Lower leg skin (tissue), 4 donors: ENCODE results near the gene TRMT112. TPM values are rescaled to one million over a fixed set of nuclear protein-coding genes. Genes with fewer than 3 reads are reported as not detected.

ENCODE experiments used
- DNase-seq, 2 donors: peaks; one replicate each; pipeline ENCODE4 v3.0.0-alpha.2; 2019; ENCODE audit warnings: low spot score in 2 of 2
- H3K4me3 ChIP-seq: fragments of 200-600 bp; sonication (generic); 2 replicates; pipeline ENCODE4 v1.5.1; 2017; ENCODE audit warnings: mild to moderate bottlenecking, low read depth; ENCODE audit not compliant: poor library complexity, severe bottlenecking
- POLR2A ChIP-seq, 2 donors: fragments of 450-650 bp; IDR thresholded peaks; one replicate each; pipeline ENCODE4 v1.6.1; 2016 to 2017; ENCODE audit warnings: antibody characterized with exemption in 2 of 2, mild to moderate bottlenecking in 1 of 2, moderate library complexity in 1 of 2
- WGBS, 2 donors: methylation state at CpG; one replicate each; pipeline ENCODE4 v1.1.5; 2018; 5-methylcytosine and 5-hydroxymethylcytosine counted together
- intact Hi-C: fragments of 100-400 bp; cut with DNase I; formaldehyde crosslinking; loops from one replicate; pipeline ENCODE4 v1.15.0; 2023; ENCODE audit warnings: low total_unique reads
- microRNA-seq, 2 donors: library from miRNA; unstranded; fragments of <30 nt; microRNA quantifications; one replicate each; pipeline ENCODE4, GENCODE V29; 2016; ENCODE audit warnings: borderline replicate concordance in 2 of 2, borderline number of aligned reads in 1 of 2
- total RNA-seq, 4 donors: library from RNA; depleted of rRNA; stranded (reverse); fragments of >200 nt; gene quantifications; one replicate each; pipeline ENCODE4 v1.1.0, GENCODE V29; 2016
- TF ChIP-seq, protein P1 (sequence below), 3 donors: fragments of 450-650 bp; IDR thresholded peaks; one replicate each; pipeline ENCODE4 v1.5.1; 2016; ENCODE audit warnings: antibody characterized with exemption in 3 of 3, mild to moderate bottlenecking in 3 of 3, moderate library complexity in 2 of 3

The TRMT112 gene
- total RNA-seq, 4 donors from 2014 or later: 199 to 356 (median 255) TPM

- intact Hi-C loops: no loop called here
- WGBS, 2 donors: 1% methylated on average over 19 to 24 of the region's 34 CpGs
- peak in 1 of 2 donors; percentile 94 for DNase-seq
- TF ChIP-seq, protein P1, sequence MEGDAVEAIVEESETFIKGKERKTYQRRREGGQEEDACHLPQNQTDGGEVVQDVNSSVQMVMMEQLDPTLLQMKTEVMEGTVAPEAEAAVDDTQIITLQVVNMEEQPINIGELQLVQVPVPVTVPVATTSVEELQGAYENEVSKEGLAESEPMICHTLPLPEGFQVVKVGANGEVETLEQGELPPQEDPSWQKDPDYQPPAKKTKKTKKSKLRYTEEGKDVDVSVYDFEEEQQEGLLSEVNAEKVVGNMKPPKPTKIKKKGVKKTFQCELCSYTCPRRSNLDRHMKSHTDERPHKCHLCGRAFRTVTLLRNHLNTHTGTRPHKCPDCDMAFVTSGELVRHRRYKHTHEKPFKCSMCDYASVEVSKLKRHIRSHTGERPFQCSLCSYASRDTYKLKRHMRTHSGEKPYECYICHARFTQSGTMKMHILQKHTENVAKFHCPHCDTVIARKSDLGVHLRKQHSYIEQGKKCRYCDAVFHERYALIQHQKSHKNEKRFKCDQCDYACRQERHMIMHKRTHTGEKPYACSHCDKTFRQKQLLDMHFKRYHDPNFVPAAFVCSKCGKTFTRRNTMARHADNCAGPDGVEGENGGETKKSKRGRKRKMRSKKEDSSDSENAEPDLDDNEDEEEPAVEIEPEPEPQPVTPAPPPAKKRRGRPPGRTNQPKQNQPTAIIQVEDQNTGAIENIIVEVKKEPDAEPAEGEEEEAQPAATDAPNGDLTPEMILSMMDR (IDR thresholded peaks at IDR 0.05): no peak
- TF ChIP-seq POLR2A (IDR thresholded peaks at IDR 0.05): no peak
- peak overlapping the region; percentile 70 for H3K4me3 ChIP-seq
These were observed 48.3 kb downstream of the TRMT112 start for GRCh38 chr11:64268893-64269539.

- H3K4me3 ChIP-seq: no peak overlapping the region
- TF ChIP-seq, protein P1 (IDR thresholded peaks at IDR 0.05): no peak
- TF ChIP-seq POLR2A (IDR thresholded peaks at IDR 0.05): no peak
- intact Hi-C loops: no loop called here
- peak; percentile 56 to 90 for DNase-seq
- 22 to 29% methylated on average over 14 to 23 of the region's 23 CpGs for WGBS, 2 donors
These were observed 49.1 kb downstream of the TRMT112 start for GRCh38 chr11:64268025-64268892.

DNA sequence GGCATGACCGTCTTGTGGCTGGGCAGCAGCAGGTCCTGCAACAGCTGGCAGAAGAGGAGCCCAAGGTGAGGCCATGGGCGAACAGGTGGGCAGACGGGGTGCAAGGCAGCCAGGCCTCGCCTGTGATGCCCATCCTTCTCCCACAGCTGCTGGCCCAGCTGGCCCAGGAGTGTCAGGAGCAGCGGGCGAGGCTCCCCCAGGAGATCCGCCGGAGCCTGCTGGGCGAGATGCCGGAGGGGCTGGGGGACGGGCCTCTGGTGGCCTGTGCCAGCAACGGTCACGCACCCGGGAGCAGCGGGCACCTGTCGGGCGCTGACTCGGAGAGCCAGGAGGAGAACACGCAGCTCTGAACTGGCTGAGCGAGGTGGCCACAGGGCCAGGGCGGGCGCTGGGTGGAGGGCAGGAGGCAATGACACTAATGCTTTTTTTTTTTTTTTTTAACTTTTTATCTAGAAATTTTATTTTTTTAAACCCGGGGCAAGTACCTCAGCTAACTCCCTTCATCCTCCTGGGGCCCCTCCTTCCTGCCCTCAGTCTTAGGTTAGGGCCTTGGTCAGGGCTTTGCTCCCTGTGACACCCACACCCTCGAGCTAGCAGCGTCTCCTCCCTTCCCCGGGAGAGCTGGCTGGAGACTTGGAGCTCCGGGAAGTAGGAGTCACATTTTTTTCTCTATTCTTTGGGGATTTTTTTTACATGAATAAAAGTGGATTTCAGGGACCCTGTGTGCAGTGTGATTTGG, 50.0 kb downstream of the TRMT112 start:
- intact Hi-C loops: no loop called here
- no peak for DNase-seq
- TF ChIP-seq, protein P1 (IDR thresholded peaks at IDR 0.05): no peak
- TF ChIP-seq POLR2A (IDR thresholded peaks at IDR 0.05): no peak

More for the DNA sequence above, 50.0 kb downstream of the TRMT112 start:
- 42 to 55% methylated on average over 16 to 27 of the region's 27 CpGs for WGBS, 2 donors
- no peak overlapping the region for H3K4me3 ChIP-seq

Small RNAs within 50 kb of the gene (microRNA-seq; reads per million reads assigned to microRNA genes)
- 0 to 0.57 reads per million in 2 donors for gene MIR7155

Other genes starting within 250 kb of the TRMT112 start
- gene MACROD1, start 151.4 kb downstream of the TRMT112 start, total RNA-seq: 10 to 100 TPM; 44.8 to 74.8 (median 55.6) TPM
- gene STIP1, start 131.4 kb downstream of the TRMT112 start, total RNA-seq: 10 to 100 TPM; 67.5 to 86.0 (median 78.3) TPM
- gene FERMT3, start 110.8 kb downstream of the TRMT112 start, total RNA-seq: 10 to 100 TPM in 2 of 4 donors, 1 to 10 TPM in 2; 5.1 to 10.5 (median 8.9) TPM
- 10 to 100 TPM; 36.9 to 66.6 (median 44.1) TPM for gene TRPT1, start 91.4 kb downstream of the TRMT112 start, total RNA-seq
- 10 to 100 TPM; 44.7 to 75.6 (median 68.3) TPM for gene NUDT22, start 91.3 kb downstream of the TRMT112 start, total RNA-seq
- 10 to 100 TPM; 19.2 to 37.6 (median 30.8) TPM for gene DNAJC4, start 87.0 kb downstream of the TRMT112 start, total RNA-seq
- 10 to 100 TPM; 45.9 to 71.2 (median 65.6) TPM for gene VEGFB, start 83.0 kb downstream of the TRMT112 start, total RNA-seq
- 10 to 100 TPM; 47.7 to 70.3 (median 56.4) TPM for gene FKBP2, start 76.5 kb downstream of the TRMT112 start, total RNA-seq
- gene PPP1R14B, start 70.6 kb downstream of the TRMT112 start, total RNA-seq: 100 to 1,000 TPM; 178 to 230 (median 203) TPM
- gene PLCB3, start 66.0 kb downstream of the TRMT112 start, total RNA-seq: 10 to 100 TPM; 30.5 to 38.4 (median 37.4) TPM
- 10 to 100 TPM; 65.9 to 99.7 (median 89.4) TPM for gene BAD, start 32.9 kb downstream of the TRMT112 start, total RNA-seq
- gene GPR137, start 31.7 kb downstream of the TRMT112 start, total RNA-seq: 10 to 100 TPM; 12.2 to 31.6 (median 30.4) TPM
- not detected for gene KCNK4, start 26.3 kb downstream of the TRMT112 start, total RNA-seq
- not detected for gene CATSPERZ, start 17.2 kb downstream of the TRMT112 start, total RNA-seq
- gene ESRRA, start 12.0 kb downstream of the TRMT112 start, total RNA-seq: 100 to 1,000 TPM in 2 of 4 donors, 10 to 100 TPM in 2; 49.2 to 108 (median 79.3) TPM
- gene PRDX5, start 562 bp upstream of the TRMT112 start, total RNA-seq: 100 to 1,000 TPM; 170 to 284 (median 215) TPM
- gene CCDC88B, start 22.6 kb upstream of the TRMT112 start, total RNA-seq: 1 to 10 TPM; 2.6 to 9.5 (median 4.8) TPM
- 10 to 100 TPM; 39.4 to 77.4 (median 49.2) TPM for gene RPS6KA4, start 41.6 kb upstream of the TRMT112 start, total RNA-seq
- gene SLC22A11, start 238.4 kb upstream of the TRMT112 start, total RNA-seq: under 1 TPM in 1 of 4 donors, not detected in 3; 0.13 TPM